ENCODE results near the gene QRICH2. TPM values are rescaled to one million over a fixed set of nuclear protein-coding genes. Genes with fewer than 3 reads are reported as not detected.
A peak's percentile ranks its signal among the peaks of the same experiment; 100 is the strongest.

QRICH2 gene
- total and polyA plus RNA-seq, 9 of the 15 experiments (the other 6 are each of a cell fraction or from before 2014, with no cell fraction given) = 0.03 to 1.6 (median 0.81) TPM

GRCh38 chr17:76353599-76354316 is 45.7 kb upstream of the QRICH2 start, which contains the start of gene PRPSAP1 (continued):
- TF ChIP-seq GATA2 (CRISPR knock-in tag; IDR thresholded peaks at IDR 0.05) (no peak), SIRT6 (IDR thresholded peaks at IDR 0.05; ENCODE audit: low read depth, low read length) (no peak), GMEB1 (CRISPR knock-in tag; IDR thresholded peaks at IDR 0.05) (peak; percentile 42; the same call in 1 of the 2 replicates), ZBTB49 (CRISPR knock-in tag; IDR thresholded peaks at IDR 0.05; ENCODE audit: borderline replicate concordance) (no peak), ZNF740 (CRISPR knock-in tag; IDR thresholded peaks at IDR 0.05) (peak; percentile 56; the same call in 1 of the 2 replicates), ZNF740 (tag; IDR thresholded peaks at IDR 0.05) (no peak), SNRNP70 (optimal IDR thresholded peaks at IDR 0.05; ENCODE audit: low read depth, low read length) (no peak), TAL1 (IDR thresholded peaks at IDR 0.05) (peak; percentile 9; the same call in 1 of the 2 replicates), BCLAF1 (IDR thresholded peaks at IDR 0.05; ENCODE audit: borderline replicate concordance in 1 of 2, control insufficient read depth in 1 of 2, low read depth in 2 of 2, low read length in 1 of 2) (no peak), XRCC3 (IDR thresholded peaks at IDR 0.05) (no peak), SPI1 (IDR thresholded peaks at IDR 0.05; ENCODE audit: borderline replicate concordance, low read depth, low read length) (no peak), YY1 (IDR thresholded peaks at IDR 0.05; ENCODE audit: borderline replicate concordance in 1 of 3, control insufficient read depth in 1 of 3, extremely low read depth in 1 of 3, insufficient read depth in 3 of 3, insufficient read length in 1 of 3, insufficient replicate concordance in 2 of 3, low read depth in 1 of 3, low read length in 2 of 3) (peak; percentile 97 to 99 (median 99)), THRAP3 (IDR thresholded peaks at IDR 0.05; ENCODE audit: borderline replicate concordance) (no peak), ZNF589 (CRISPR knock-in tag; IDR thresholded peaks at IDR 0.05; ENCODE audit: low read depth) (peak; percentile 65; the same call in 1 of the 2 replicates), NR3C1 (CRISPR knock-in tag; IDR thresholded peaks at IDR 0.05) (no peak), POLR2AphosphoS2 (IDR thresholded peaks at IDR 0.05; ENCODE audit: low read length) (no peak), BCL6 (CRISPR knock-in tag; IDR thresholded peaks at IDR 0.05) (no peak), RBBP5 (IDR thresholded peaks at IDR 0.05; ENCODE audit: borderline replicate concordance, insufficient read depth, low read length, poor library complexity, severe bottlenecking) (peak; percentile 80)

All from K562 (cell line).